HepG2 (cell line): ENCODE results near the gene TXNIP. TPM values are rescaled to one million over a fixed set of nuclear protein-coding genes. Genes with fewer than 3 reads are reported as not detected.

Source experiments
- AGO2 ChIP-seq: fragments of 200-400 bp; formaldehyde crosslinking; optimal IDR thresholded peaks from 2 replicates; pipeline ENCODE3; 2017; ENCODE audit warnings: mild to moderate bottlenecking, low read depth, low read length, moderate library complexity
- AKAP8 ChIP-seq: sonication (generic); formaldehyde crosslinking; IDR thresholded peaks from 2 replicates; pipeline ENCODE4 v1.5.1; 2020; ENCODE audit warnings: mild to moderate bottlenecking, missing genetic modification reagents
- BRCA1 ChIP-seq: sonication (generic); formaldehyde crosslinking; IDR thresholded peaks from 2 replicates; pipeline ENCODE4 v1.4.0; 2020; ENCODE audit warnings: missing genetic modification reagents
- DMAP1 ChIP-seq: IDR thresholded peaks from 2 replicates; pipeline ENCODE4 v1.6.1; 2016
- KLF9 ChIP-seq: IDR thresholded peaks from 2 replicates; pipeline ENCODE4 v1.6.1; 2016; ENCODE audit warnings: low read depth
- NR2F2 ChIP-seq: IDR thresholded peaks from 2 replicates; pipeline ENCODE4 v1.6.1; 2012; ENCODE audit warnings: low read depth, inconsistent platforms, borderline replicate concordance
- RBM39 ChIP-seq: fragments of 200-400 bp; formaldehyde crosslinking; IDR thresholded peaks from one replicate; pipeline ENCODE4 v1.6.1; 2018; ENCODE audit warnings: antibody characterized with exemption, mild to moderate bottlenecking, low read depth, low read length; ENCODE audit not compliant: poor library complexity, severe bottlenecking
- RFX1 ChIP-seq: fragments of 450-650 bp; IDR thresholded peaks from 2 replicates; pipeline ENCODE4 v1.6.1; 2017
- SIX1 ChIP-seq: sonication (generic); formaldehyde crosslinking; IDR thresholded peaks from 2 replicates; pipeline ENCODE4 v1.4.0; 2020; ENCODE audit warnings: missing genetic modification reagents, borderline replicate concordance
- SP2 ChIP-seq: sonication (generic); formaldehyde crosslinking; IDR thresholded peaks from 2 replicates; pipeline ENCODE4 v1.5.1; 2020; ENCODE audit warnings: mild to moderate bottlenecking, missing genetic modification reagents
- ZBTB34 ChIP-seq: sonication (generic); formaldehyde crosslinking; IDR thresholded peaks from 2 replicates; pipeline ENCODE4 v1.8.0; 2022; ENCODE audit warnings: mild to moderate bottlenecking, missing genetic modification reagents
- ZKSCAN5 ChIP-seq: sonication (generic); formaldehyde crosslinking; IDR thresholded peaks from 2 replicates; pipeline ENCODE4 v1.5.1; 2020; ENCODE audit warnings: mild to moderate bottlenecking, missing genetic modification reagents
- ZNF101 ChIP-seq: sonication (generic); formaldehyde crosslinking; IDR thresholded peaks from 2 replicates; pipeline ENCODE4 v1.4.0; 2020; ENCODE audit warnings: mild to moderate bottlenecking, low read depth, missing genetic modification reagents, borderline replicate concordance
- ZNF121 ChIP-seq: sonication (generic); formaldehyde crosslinking; IDR thresholded peaks from 2 replicates; pipeline ENCODE4 v1.5.0; 2020; ENCODE audit warnings: mild to moderate bottlenecking, missing genetic modification reagents
- ZNF451 ChIP-seq: sonication (generic); formaldehyde crosslinking; IDR thresholded peaks from 2 replicates; pipeline ENCODE4 v1.5.0; 2020; ENCODE audit warnings: mild to moderate bottlenecking, missing genetic modification reagents
- polyA plus RNA-seq, 8 experiments: library from polyadenylated mRNA; depleted of rRNA in 3 of 8; stranded (reverse) in 7 of 8; unstranded in 1 of 8; fragments of >200 nt; fragmentation: Illumina TruSeq in 4 of 8; extraction: Trizol in 4 of 8; gene quantifications; 2 replicates each; pipeline versions ENCODE4 v1.2.1 to v1.2.3, GENCODE V29; 2011 to 2016; ENCODE audit warnings: low read depth in 4 of 8, missing spikeins in 1 of 8, mixed read lengths in 1 of 8; ENCODE audit not compliant: insufficient read depth in 1 of 8
- total RNA-seq, 5 experiments: library from RNA; depleted of rRNA; stranded (reverse); fragments of >200 nt; fragmentation: Illumina TruSeq; extraction: Trizol; gene quantifications; 2 replicates each; pipeline ENCODE4 v1.2.3, GENCODE V29; 2016; ENCODE audit warnings: low read depth in 1 of 5
- TF ChIP-seq, protein P1 (sequence below): IDR thresholded peaks from 2 replicates; pipeline ENCODE4 v1.6.1; 2016; ENCODE audit warnings: control low read depth
- TF ChIP-seq, protein P2 (sequence below): IDR thresholded peaks from 2 replicates; pipeline ENCODE4 v1.6.1; 2016; ENCODE audit warnings: low read depth, control low read depth
- TF ChIP-seq, protein P3 (sequence below), 2 experiments: sonication (generic) in 1 of 2; formaldehyde crosslinking in 1 of 2; IDR thresholded peaks; 2 replicates each; pipeline versions ENCODE4 v1.4.0 to v1.6.1; 2016 to 2020; ENCODE audit warnings: borderline replicate concordance in 1 of 2, low read depth in 1 of 2, mild to moderate bottlenecking in 1 of 2, missing genetic modification reagents in 1 of 2

Gene TXNIP
- total and polyA plus RNA-seq, 2 of the 13 experiments (the other 11 are each of a cell fraction or from before 2014, with no cell fraction given) = 24.4 to 237 TPM

DNA sequence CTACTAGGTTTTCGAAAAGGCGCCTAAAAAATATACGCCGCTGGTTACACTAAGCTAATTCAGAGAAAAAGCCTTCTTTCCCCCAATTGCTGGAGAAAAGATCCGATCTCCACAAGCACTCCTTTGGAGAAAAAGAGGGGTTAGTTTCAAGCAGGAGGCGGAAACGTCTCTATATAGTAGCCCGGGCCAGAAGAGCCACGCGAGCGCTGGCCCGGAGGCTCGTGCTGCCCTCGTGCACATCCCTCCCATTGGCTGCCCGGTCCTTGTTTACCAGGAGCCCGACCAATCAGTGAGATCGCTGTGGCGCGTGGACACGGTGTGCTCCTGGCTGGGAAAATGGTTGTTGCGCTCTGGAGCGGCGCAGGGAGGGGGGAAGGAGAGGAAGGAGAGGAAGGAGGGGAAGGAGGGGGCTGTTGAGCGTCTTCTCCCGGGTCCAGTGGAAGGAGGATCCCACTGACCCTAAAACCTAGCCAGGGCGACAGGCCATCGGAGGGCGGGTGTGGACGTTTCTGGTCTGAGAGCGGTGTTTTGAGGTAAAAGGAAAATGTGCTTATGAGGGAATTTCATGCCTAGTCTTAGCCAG, at the start of gene TXNIP (continued):
- TF ChIP-seq ZNF101 = 0 out of 2 replicates have a peak, but pooled peaks have one; percentile 22
- peak; percentile 68 for TF ChIP-seq SP2
- TF ChIP-seq ZKSCAN5 (CRISPR knock-in tag) = no peak
- TF ChIP-seq ZBTB34 (CRISPR knock-in tag) = 0 out of 2 replicates have a peak, but pooled peaks have one; percentile 26
- TF ChIP-seq BRCA1 (CRISPR knock-in tag) = peak; percentile 27; the same call in 1 of the 2 replicates
- TF ChIP-seq NR2F2 = peak; percentile 27; the same call in 1 of the 2 replicates
- TF ChIP-seq, protein P1, sequence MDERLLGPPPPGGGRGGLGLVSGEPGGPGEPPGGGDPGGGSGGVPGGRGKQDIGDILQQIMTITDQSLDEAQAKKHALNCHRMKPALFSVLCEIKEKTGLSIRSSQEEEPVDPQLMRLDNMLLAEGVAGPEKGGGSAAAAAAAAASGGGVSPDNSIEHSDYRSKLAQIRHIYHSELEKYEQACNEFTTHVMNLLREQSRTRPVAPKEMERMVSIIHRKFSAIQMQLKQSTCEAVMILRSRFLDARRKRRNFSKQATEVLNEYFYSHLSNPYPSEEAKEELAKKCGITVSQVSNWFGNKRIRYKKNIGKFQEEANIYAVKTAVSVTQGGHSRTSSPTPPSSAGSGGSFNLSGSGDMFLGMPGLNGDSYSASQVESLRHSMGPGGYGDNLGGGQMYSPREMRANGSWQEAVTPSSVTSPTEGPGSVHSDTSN (CRISPR knock-in tag) = 0 out of 2 replicates have a peak, but pooled peaks have one; percentile 17
- TF ChIP-seq SIX1 (CRISPR knock-in tag) = peak; percentile 59
- TF ChIP-seq ZNF451 (CRISPR knock-in tag) = no peak
- peak; percentile 58; the same call in 1 of the 2 replicates for TF ChIP-seq AKAP8
- peak; percentile 25; the same call in 1 of the 2 replicates for TF ChIP-seq KLF9 (CRISPR knock-in tag)
- TF ChIP-seq, protein P2, sequence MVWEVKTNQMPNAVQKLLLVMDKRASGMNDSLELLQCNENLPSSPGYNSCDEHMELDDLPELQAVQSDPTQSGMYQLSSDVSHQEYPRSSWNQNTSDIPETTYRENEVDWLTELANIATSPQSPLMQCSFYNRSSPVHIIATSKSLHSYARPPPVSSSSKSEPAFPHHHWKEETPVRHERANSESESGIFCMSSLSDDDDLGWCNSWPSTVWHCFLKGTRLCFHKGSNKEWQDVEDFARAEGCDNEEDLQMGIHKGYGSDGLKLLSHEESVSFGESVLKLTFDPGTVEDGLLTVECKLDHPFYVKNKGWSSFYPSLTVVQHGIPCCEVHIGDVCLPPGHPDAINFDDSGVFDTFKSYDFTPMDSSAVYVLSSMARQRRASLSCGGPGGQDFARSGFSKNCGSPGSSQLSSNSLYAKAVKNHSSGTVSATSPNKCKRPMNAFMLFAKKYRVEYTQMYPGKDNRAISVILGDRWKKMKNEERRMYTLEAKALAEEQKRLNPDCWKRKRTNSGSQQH (CRISPR knock-in tag) = peak; percentile 83; the same call in 1 of the 2 replicates
- peak; percentile 22; the same call in 1 of the 2 replicates for TF ChIP-seq ZNF121 (CRISPR knock-in tag)
- TF ChIP-seq AGO2 = no peak
- TF ChIP-seq DMAP1 (CRISPR knock-in tag) = peak; percentile 93
- TF ChIP-seq RFX1 = no peak
- TF ChIP-seq, protein P3, sequence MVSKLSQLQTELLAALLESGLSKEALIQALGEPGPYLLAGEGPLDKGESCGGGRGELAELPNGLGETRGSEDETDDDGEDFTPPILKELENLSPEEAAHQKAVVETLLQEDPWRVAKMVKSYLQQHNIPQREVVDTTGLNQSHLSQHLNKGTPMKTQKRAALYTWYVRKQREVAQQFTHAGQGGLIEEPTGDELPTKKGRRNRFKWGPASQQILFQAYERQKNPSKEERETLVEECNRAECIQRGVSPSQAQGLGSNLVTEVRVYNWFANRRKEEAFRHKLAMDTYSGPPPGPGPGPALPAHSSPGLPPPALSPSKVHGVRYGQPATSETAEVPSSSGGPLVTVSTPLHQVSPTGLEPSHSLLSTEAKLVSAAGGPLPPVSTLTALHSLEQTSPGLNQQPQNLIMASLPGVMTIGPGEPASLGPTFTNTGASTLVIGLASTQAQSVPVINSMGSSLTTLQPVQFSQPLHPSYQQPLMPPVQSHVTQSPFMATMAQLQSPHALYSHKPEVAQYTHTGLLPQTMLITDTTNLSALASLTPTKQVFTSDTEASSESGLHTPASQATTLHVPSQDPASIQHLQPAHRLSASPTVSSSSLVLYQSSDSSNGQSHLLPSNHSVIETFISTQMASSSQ (IDR thresholded peaks at IDR 0.05; ENCODE audit: low read depth) = 0 out of 2 replicates have a peak, but pooled peaks have one; percentile 61
- TF ChIP-seq, protein P3 (CRISPR knock-in tag; IDR thresholded peaks at IDR 0.05; ENCODE audit: borderline replicate concordance) = peak; percentile 84; the same call in 1 of the 2 replicates
- TF ChIP-seq RBM39 = peak; percentile 63
